ENCODE data around the gene GABARAPL2.
A peak's percentile ranks its signal among the peaks of the same experiment; 100 is the strongest.

Gene GABARAPL2

GRCh38 chr16:75552951-75553350, 13.2 kb upstream of the GABARAPL2 start:
- no peak for DNase-seq (ENCODE audit: low read depth, low spot score)

- DNase-seq (ENCODE audit: low read depth, low spot score), result peak; percentile 86
Measured at GRCh38 chr16:75555213-75555706, 10.9 kb upstream of the GABARAPL2 start.

- DNase-seq (ENCODE audit: low read depth, low spot score), result peak; percentile 79
Measured at GRCh38 chr16:75555707-75556430, 10.3 kb upstream of the GABARAPL2 start, which contains the start of gene TMEM231. TMEM231 (minus strand) TSS chr16:75556252; CDS start chr16:75556209, 43 bp downstream.

- DNase-seq (ENCODE audit: low read depth, low spot score), result no peak
Measured at GRCh38 chr16:75556431-75556950, 9.7 kb upstream of the GABARAPL2 start.

GRCh38 chr16:75558846-75559401, 7.3 kb upstream of the GABARAPL2 start:
- DNase-seq (ENCODE audit: low read depth, low spot score), result no peak

- no peak for DNase-seq (ENCODE audit: low read depth, low spot score)
Measured at GRCh38 chr16:75559564-75560372, 6.4 kb upstream of the GABARAPL2 start.

- DNase-seq (ENCODE audit: low read depth, low spot score), result no peak
Measured at GRCh38 chr16:75565640-75566039, 539 bp upstream of the GABARAPL2 start.

GRCh38 chr16:75566758-75567255, 628 bp downstream of the GABARAPL2 start:
- no peak for DNase-seq (ENCODE audit: low read depth, low spot score)

- no peak for DNase-seq (ENCODE audit: low read depth, low spot score)
Measured at GRCh38 chr16:75567911-75568310, 1.7 kb downstream of the GABARAPL2 start.

GRCh38 chr16:75570396-75571065, 4.4 kb downstream of the GABARAPL2 start:
- no peak for DNase-seq (ENCODE audit: low read depth, low spot score)

- DNase-seq (ENCODE audit: low read depth, low spot score), result no peak
Measured at GRCh38 chr16:75572864-75573542, 6.8 kb downstream of the GABARAPL2 start.

GRCh38 chr16:75573955-75574354, 7.8 kb downstream of the GABARAPL2 start:
- no peak for DNase-seq (ENCODE audit: low read depth, low spot score)

GRCh38 chr16:75575958-75576357, 9.8 kb downstream of the GABARAPL2 start:
- no peak for DNase-seq (ENCODE audit: low read depth, low spot score)

GRCh38 chr16:75576384-75576811, 10.2 kb downstream of the GABARAPL2 start:
- DNase-seq (ENCODE audit: low read depth, low spot score), result no peak

GRCh38 chr16:75578212-75578611, 12.0 kb downstream of the GABARAPL2 start:
- DNase-seq (ENCODE audit: low read depth, low spot score), result no peak

GRCh38 chr16:75578725-75579124, 12.5 kb downstream of the GABARAPL2 start:
- no peak for DNase-seq (ENCODE audit: low read depth, low spot score)

- DNase-seq (ENCODE audit: low read depth, low spot score), result no peak
Measured at GRCh38 chr16:75579281-75579834, 13.2 kb downstream of the GABARAPL2 start.

- DNase-seq (ENCODE audit: low read depth, low spot score), result no peak
Measured at GRCh38 chr16:75584108-75584507, 17.9 kb downstream of the GABARAPL2 start.

GRCh38 chr16:75588716-75589115, 22.5 kb downstream of the GABARAPL2 start:
- no peak for DNase-seq (ENCODE audit: low read depth, low spot score)

GRCh38 chr16:75589306-75589705, 23.1 kb downstream of the GABARAPL2 start:
- DNase-seq (ENCODE audit: low read depth, low spot score), result no peak

All from iPS DF 19.7 (cell line).